ENCODE data around the gene ZNF644.

GRCh38 chr1:91070298-91070697, 48.5 kb upstream of the ZNF644 start:
- TF ChIP-seq CTCF (IDR thresholded peaks at IDR 0.05; ENCODE audit: low read length), result no peak
- TF ChIP-seq EZH2 (IDR thresholded peaks at IDR 0.05; ENCODE audit: borderline replicate concordance, low read length), result no peak
